Motor neuron (in vitro differentiated cells): ENCODE data around the gene MAD2L1BP. TPM values are rescaled to one million over a fixed set of nuclear protein-coding genes. Genes with fewer than 3 reads are reported as not detected.

ENCODE experiments used
- ATAC-seq, 8 experiments: fragments of 200-7000 bp; cut with Tn5 transposase; replicated peaks in 6 of 8; 2 replicates each; pipeline ENCODE4 v1.8.0; 2021; ENCODE audit warnings: mild to moderate bottlenecking in 8 of 8, moderate library complexity in 8 of 8
- H3K27ac ChIP-seq, 2 donors: fragments of 250-450 bp; sonication (Bioruptor Pico); 2 replicates each; pipeline ENCODE4 v1.9.0; 2021; ENCODE audit warnings: antibody characterized with exemption in 2 of 2, mild to moderate bottlenecking in 2 of 2, moderate library complexity in 1 of 2
- H3K4me1 ChIP-seq, 2 donors: fragments of 250-450 bp; sonication (Bioruptor Pico); replicated peaks in 1 of 2; 2 replicates each; pipeline ENCODE4 v1.6.1; 2021; ENCODE audit warnings: antibody characterized with exemption in 2 of 2, mild to moderate bottlenecking in 2 of 2, moderate library complexity in 1 of 2
- H3K4me3 ChIP-seq, 5 donors: fragments of 250-450 bp; sonication (Bioruptor Pico); 2 replicates each; pipeline ENCODE4 v1.9.0; 2021; ENCODE audit warnings: antibody characterized with exemption in 5 of 5, mild to moderate bottlenecking in 5 of 5, moderate library complexity in 4 of 5
- WGBS, 10 experiments: fragments of 450-650 bp; shearing (Covaris generic); methylation state at CpG; one replicate each; pipeline ENCODE4 v1.0.0; 2022; 5-methylcytosine and 5-hydroxymethylcytosine counted together
- in situ Hi-C, 9 experiments: fragments of 400-800 bp; cut with MboI; loops; one replicate each; pipeline ENCODE4 v1.15.0; 2021; ENCODE audit warnings: low sequenced_read_pairs in 9 of 9, low pct_unique_long_range_greater_than_20kb in 2 of 9; ENCODE audit not compliant: unreplicated experiment in 9 of 9
- total RNA-seq, 8 experiments: library from RNA; unstranded; fragments of 300-600 nt; gene quantifications; 2 replicates each; pipeline versions ENCODE4 v1.2.3 to v1.2.4, GENCODE V29; 2022

The MAD2L1BP gene
- total RNA-seq, 8 experiments from 2014 or later: 24.7 to 44.9 (median 30.4) TPM

DNA sequence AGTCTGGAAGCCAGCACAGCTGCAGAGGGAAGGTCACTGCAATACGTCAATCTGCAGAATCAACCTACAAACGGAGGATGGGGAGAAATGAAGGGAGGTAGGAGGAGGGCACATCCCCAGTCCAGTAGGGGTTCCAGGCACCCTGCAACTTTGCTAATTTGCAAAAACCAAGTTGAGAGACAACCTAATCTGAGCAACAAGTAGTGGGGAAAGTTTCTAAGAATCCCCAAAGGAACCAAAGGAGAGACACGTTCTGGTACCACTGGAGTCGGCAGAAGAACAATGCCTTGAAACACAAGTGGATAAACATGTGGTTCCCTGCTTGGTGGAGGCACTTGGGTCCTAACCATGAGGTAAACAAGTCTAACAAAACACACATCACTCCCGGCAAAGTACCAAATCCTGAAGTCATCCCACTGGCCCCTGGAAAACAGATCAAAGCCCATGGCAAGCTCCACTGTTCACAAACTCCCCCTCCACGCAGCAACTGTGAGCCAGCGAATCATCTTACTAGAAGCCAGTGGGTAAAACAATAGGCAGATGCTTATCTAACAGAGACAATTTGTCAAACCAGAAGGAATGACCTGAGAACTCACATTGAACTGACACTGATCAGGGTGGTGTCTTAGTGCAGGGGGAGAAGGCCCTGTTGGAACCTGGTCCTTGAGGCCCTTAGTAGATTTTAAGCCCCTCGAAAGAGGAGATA is 47.2 kb downstream of the MAD2L1BP start:
- ATAC-seq: no peak
- in situ Hi-C loops: no loop called here
- 48 to 91% (median 71%) methylated on average over 1 to 7 of the region's 8 CpGs for WGBS, 10 experiments
- H3K4me3 ChIP-seq: no peak overlapping the region
- H3K27ac ChIP-seq: no peak overlapping the region
- peaks cover 6 to 7% of the 10 kb centered on the region in 2 donors for H3K4me1 ChIP-seq

DNA sequence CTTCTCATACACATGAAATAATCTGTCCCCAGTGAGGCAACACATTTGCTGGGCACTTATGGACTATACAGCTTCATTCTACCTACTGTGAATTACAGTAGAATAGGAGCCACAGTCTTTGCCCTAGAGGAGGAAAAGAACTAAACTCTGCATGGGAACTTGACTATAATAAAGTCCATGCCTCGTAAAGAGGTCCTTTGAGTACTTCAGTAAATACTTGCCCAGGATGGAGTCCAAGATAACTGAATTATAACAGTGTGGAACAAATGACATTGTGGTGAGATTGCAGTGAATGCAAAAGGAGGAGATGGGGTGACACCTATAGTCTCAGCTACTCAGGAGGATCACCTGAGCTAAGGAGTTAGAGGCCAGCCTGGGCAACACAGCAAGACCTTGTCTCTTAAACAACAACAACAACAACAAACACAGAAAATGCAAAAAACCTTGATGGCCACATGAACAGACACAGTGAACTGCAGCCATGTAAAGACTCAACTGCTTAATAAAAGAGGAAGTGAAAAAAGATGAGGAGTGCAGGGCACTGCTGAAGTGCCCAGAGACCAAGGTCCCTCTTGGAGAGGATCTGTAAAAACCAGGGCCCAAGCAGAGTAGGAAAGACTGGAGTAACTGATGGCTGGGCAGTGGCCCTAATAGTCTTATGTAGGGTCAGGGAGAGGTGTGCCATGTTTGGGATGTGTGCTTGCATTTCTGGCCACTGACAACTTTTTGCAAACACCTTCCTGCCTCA is 48.2 kb downstream of the MAD2L1BP start:
- in situ Hi-C loops: no loop called here
- WGBS, 10 experiments: 71 to 100% (median 94%) methylated on average over 1 of the region's 1 CpG; no CpG with 5 or more reads in 4 of the 10 experiments
- no peak for ATAC-seq
- H3K4me3 ChIP-seq: no peak overlapping the region
- peaks cover 11 to 12% of the 10 kb centered on the region in 2 donors for H3K4me1 ChIP-seq
- H3K27ac ChIP-seq: no peak overlapping the region

DNA sequence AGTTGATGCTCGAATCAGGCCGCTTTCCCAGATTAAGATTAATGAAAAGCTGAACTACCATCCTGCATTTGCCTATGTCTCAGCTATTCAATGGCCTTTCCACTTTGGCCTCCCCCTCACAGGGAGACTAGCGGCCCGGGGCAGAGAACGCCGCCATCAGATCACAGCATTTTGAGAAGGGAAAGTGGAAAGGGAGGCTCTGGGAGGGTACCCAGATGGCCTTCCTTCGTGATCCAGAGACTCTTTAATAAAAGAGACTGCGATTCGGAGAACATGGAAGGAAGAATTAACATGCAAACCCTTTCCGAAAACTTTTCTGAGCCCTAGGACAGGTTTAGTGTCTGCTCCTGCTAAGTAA is 51.4 kb downstream of the MAD2L1BP start:
- ATAC-seq: peak in 3 of 8 experiments; percentile 7 to 22 (median 8)
- Histone ChIP-seq H3K4me1 (peaks cover 11 to 12% of the 10 kb centered on the region in 2 donors), H3K27ac (peak overlapping the region; percentile 63 to 82), H3K4me3 (peak overlapping the region; percentile 54 to 89 (median 72))
- WGBS, 10 experiments: 0 to 35% (median 1%) methylated on average over 1 to 10 of the region's 10 CpGs
- in situ Hi-C loops: no loop called here

DNA sequence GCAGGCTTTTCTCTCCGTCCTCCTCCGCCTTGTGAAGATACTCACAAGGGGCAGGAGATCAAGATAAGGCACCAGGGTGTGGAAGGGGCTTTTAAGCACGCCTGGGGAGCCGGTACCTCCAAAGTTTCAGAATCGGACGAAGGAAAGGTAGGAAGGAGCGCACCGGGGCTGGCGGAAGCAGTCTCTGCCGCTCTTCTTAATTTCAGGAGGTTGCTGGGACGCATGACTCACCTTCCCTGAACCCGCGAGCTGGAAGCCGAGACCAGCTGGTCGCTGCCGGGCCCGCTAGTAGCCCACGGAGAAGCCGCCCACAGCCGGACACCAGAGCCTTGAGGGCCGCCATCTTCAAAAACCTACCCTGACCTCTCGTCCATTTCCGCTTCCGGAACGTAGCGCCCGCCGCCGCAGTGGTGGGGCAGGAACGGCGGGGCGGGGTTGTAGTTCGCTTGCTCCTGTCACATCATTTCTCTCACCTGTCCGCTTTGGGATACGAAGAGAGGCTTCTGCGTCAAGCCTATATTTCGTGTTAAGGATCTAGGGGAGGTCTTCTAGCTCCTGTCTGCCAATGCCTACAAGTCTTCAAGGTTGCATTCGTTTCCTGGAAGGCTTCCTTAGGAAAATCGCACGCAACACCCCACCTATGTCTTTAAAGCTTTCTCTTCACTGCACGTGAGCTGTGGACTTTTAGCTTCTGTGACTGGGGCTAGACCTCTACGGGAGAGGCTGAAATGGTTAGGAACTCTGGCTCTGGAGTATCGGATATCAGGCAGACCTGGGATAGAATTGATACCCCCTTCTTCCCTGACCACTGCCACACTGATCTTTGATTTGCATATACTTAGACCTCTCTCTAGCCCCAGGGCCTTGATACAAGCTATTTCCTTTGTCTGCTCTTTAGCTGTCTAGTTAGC is 52.1 kb downstream of the MAD2L1BP start, which contains the start of gene MRPS18A:
Gene MRPS18A, minus strand, starts transcription at position 355 of the 911 bp plus-strand sequence. Its CDS starts 12 bp downstream, at position 343.
- H3K4me1 ChIP-seq: peaks cover 11 to 12% of the 10 kb centered on the region in 2 donors
- WGBS, 10 experiments: 0 to 20% (median 2%) methylated on average over 2 to 15 of the region's 43 CpGs
- in situ Hi-C loops: no loop called here
- peak within 1 kb of the TSS; percentile 54 to 89 (median 72) for H3K4me3 ChIP-seq
- peak within 1 kb of the TSS; percentile 63 to 82 for H3K27ac ChIP-seq
- peak; percentile 97 to 100 (median 99) for ATAC-seq

DNA sequence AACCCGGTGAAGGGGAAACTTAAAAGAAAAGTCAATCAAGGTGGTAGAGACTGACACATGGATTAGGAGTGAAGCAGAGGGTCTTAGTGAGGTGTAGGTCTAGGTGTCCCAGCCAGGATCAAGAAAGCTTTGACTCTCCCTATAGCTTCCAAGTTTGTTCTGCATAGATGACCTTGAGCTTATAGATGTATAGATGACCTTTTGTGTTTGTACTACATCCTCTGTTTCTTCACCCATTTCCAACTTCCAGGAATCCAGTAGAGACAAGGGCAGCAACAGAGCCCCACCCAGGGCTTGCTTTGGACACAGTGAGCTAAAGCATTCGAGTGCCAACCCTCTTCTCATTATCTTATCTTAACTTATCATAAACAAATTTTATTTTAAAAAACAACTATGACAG is 53.8 kb downstream of the MAD2L1BP start:
- ATAC-seq: no peak
- in situ Hi-C loops: no loop called here
- WGBS, 10 experiments: 0 to 90% (median 48%) methylated on average over 1 to 2 of the region's 2 CpGs; no CpG with 5 or more reads in 1 of the 10 experiments
- Histone ChIP-seq H3K4me1 (peaks cover 11 to 12% of the 10 kb centered on the region in 2 donors), H3K4me3 (no peak overlapping the region), H3K27ac (no peak overlapping the region)

Other genes with a start within 250 kb of the MAD2L1BP start
- gene ABCC10, start 208.3 kb upstream of the MAD2L1BP start, total RNA-seq: 10 to 100 TPM; 10.3 to 70.3 (median 16.4) TPM
- 1 to 10 TPM; 1.5 to 6.5 (median 5.0) TPM for gene DLK2, start 180.3 kb upstream of the MAD2L1BP start, total RNA-seq
- 10 to 100 TPM in 7 of 8 experiments, 1 to 10 TPM in 1; 7.4 to 24.2 (median 12.7) TPM for gene TJAP1, start 158.3 kb upstream of the MAD2L1BP start, total RNA-seq
- gene LRRC73, start 125.5 kb upstream of the MAD2L1BP start, total RNA-seq: 1 to 10 TPM in 4 of 8 experiments, under 1 TPM in 4; 0.67 to 3.7 (median 1.4) TPM
- 100 to 1,000 TPM in 4 of 8 experiments, 10 to 100 TPM in 4; 59.3 to 142 (median 101) TPM for gene YIPF3, start 118.9 kb upstream of the MAD2L1BP start, total RNA-seq
- 10 to 100 TPM; 27.7 to 56.9 (median 41.8) TPM for gene POLR1C, start 118.8 kb upstream of the MAD2L1BP start, total RNA-seq
- gene XPO5, start 59.8 kb upstream of the MAD2L1BP start, total RNA-seq: 10 to 100 TPM; 29.4 to 70.9 (median 38.8) TPM
- gene POLH, start 59.7 kb upstream of the MAD2L1BP start, total RNA-seq: 10 to 100 TPM in 5 of 8 experiments, 1 to 10 TPM in 3; 4.9 to 44.8 (median 16.4) TPM
- 10 to 100 TPM; 31.2 to 86.5 (median 43.7) TPM for gene GTPBP2, start 6.6 kb upstream of the MAD2L1BP start, total RNA-seq
- gene RSPH9, start 9.2 kb downstream of the MAD2L1BP start, total RNA-seq: 1 to 10 TPM; 1.1 to 9.7 (median 4.6) TPM
- 10 to 100 TPM; 28.8 to 98.9 (median 56.5) TPM for gene MRPS18A, start 52.0 kb downstream of the MAD2L1BP start, total RNA-seq
- 100 to 1,000 TPM in 5 of 8 experiments, 10 to 100 TPM in 3; 19.9 to 266 (median 164) TPM for gene VEGFA, start 134.4 kb downstream of the MAD2L1BP start, total RNA-seq